HG03432 (cell line): ENCODE data around the gene CCND1.

ENCODE experiments used
- ATAC-seq: cut with Tn5 transposase; IDR thresholded peaks from one replicate; pipeline ENCODE4 v1.9.1; 2021; ENCODE audit warnings: mild to moderate bottlenecking, moderate library complexity; ENCODE audit not compliant: unreplicated experiment

CCND1 gene

DNA sequence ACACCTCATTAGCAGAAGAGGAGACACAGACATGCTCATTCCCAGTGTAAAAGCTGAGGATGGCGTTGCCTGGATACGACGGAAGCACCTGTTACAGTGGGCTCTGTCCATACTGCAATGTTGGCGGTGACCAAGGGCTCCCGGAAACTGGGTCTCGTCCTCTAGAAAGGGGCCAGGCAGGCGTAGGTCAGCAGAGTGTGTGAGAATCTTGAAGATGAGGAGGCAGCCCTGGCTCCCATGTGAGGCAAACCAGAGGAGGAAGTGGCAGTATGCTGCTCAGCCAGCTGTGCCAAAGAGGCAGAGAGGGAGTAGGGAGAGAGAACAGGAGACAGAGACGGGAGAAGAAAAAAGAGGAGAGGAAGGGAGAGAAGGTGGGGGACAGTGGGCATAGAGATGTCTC is 23.9 kb downstream of the CCND1 start:
- no peak for ATAC-seq

DNA sequence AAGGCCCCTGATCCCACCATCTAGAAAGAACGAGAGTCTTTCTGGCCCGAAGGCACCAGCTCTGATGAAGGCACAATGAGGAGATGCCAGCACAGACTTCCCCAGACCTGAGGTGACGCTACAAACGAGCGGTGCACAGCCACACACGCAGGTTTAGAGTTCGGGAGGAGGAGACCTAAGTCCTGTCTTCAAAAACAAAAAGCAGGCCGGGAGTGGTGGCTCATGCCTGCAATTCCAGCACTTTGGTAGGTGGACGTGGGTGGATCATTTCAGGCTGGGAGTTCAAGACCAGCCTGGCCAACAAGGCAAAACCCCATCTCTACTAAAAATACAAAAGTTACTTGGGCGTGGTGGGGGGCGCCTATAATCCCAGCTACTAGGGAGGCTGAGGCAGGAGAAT is 24.7 kb downstream of the CCND1 start:
- no peak for ATAC-seq

DNA sequence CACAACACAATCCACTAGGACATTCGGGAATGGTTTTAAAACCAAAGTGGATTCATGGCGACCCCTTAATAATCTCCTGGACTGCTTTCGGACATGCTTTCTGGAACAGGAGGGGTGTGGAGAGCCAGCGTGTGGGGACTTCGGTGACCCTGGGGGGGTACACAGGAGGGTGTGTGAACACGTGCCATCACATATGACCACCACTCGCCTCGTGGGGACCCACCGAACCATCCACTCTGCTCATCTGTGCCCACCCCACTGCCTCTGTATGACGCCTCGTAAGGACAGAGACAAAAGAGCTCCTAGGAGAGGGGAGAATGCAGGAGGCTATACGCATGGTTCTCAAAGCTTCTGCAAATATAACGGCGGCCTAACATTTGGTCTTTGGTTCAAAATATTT is 25.3 kb downstream of the CCND1 start:
- ATAC-seq = no peak

- no peak for ATAC-seq
These were observed 26.0 kb downstream of the CCND1 start for GRCh38 chr11:69666752-69667536.

DNA sequence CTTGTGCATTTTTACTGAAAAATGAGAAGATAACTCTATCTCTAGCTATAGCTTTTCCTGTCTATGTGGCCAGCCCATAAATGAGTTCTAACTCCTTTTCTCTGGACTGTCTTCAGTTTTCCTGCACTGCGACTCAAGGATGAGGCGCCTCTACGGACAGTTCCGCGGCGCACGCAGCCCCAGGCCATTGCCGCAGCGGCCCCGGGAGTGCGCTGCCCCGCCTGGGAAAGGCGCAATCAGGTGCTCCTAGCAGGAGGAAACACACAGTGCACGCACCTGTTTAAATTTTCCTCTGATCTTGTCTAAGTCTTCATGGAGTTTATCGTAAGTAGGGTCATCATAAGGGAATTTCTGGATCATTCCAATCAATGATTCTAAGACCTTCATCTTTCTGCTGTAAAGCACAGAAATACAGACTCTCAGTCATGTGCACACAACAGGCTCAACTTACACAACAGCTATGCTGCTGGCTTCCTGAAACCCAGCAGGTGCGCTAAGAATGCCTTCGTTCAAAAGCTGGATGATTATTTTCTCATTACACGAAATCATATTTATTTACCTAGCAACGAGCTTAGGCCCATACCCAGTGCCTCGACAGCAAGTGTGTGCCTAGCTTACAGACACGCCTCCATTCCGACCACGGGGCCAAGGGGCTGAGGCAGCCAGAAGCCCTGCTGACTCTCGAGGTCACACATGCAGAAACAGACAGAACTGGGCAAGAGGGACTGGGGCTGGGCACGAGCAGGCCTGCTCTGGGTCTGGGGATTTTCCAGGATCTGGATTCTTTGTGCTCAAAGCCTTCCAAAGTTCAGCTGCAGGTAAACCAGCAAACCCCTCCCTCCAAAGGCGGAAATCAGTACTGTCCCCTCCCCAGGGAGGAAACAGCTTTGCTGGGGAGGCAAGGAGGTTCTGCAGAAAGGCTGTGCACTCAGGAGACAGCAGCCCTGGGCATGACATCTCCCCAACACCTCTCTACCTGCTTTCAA is 27.0 kb downstream of the CCND1 start:
- no peak for ATAC-seq

- ATAC-seq = no peak
These were observed 28.5 kb downstream of the CCND1 start for GRCh38 chr11:69669486-69669885.

GRCh38 chr11:69670158-69670845 is 29.3 kb downstream of the CCND1 start:
- no peak for ATAC-seq

DNA sequence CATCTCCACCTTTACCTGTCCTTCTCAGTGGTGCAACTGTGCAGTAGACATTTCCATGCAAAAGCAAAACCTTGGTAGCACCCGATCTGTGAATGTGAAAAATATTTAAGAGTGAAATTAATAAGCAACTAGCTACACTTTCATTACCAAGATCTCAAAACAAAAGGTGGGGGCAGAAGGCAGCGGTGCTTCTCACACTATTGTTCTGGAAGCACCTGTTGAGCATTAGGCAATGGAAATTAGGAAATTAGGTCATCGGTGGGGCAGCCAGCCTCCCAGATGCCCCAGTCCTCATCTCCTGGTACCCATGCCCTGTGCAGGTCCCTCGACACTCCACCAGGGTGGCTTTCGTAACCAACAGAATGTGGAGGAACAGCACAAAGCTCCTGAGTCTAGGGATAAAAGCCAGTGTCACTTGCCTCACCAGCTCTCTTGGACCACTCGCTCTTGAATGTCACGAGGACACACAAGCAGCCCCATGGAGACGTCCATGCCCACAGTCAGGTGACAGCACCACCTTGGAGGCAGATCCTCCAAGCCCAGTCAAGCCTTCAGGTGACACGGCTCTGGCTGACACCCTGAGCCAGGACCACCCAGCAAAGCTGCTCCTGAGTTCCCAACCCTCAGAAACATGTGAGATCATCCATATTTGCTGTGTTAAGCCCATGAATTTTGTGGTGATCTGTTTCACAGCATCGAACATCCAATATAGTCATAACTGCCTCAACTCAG is 30.9 kb downstream of the CCND1 start:
- no peak for ATAC-seq

GRCh38 chr11:69674267-69674885 is 33.4 kb downstream of the CCND1 start:
- no peak for ATAC-seq

DNA sequence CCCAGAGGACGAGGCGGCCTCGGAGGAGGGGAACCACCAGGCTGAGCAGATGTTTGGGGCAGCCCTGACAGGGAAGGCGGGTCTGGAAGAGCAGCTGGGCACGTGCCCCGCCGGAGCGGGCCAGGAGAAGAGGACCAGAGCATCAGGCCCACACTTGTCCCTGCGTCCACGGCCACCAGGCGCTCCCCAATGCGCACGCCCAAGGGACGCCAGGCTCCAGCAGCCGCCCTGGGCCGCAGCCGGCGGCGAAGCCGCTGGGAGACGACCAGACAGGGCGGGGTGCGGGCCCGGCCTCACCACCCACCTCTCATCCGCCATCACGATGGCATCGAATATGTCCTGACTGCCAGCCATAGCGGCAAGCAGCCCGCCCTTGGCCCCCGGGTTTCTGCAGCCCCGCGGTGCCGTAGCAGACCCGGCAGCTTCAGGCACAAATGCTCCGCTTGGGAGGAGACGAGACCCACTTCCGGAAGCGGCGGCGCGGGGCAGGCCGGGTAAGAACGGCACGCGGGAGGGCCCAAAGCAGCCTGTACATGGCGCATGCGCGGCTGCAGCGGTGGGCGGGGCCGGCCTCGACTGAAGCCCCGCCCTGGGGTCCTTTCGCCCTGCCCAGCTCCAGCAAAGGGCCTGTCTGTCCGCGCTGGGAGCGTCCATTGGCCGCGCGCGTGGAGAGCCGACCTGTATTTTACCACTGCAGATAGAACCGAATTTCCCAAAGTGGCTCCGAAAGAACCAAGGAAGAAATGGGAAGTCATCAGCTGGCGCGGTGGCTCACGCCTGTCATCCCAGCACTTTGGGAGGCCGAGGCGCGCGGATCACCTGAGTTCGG is 34.1 kb downstream of the CCND1 start, which contains the start of gene LTO1:
TSS of gene LTO1 (minus strand) at position 468 of the 829 bp plus-strand sequence. CDS start at position 354, 114 bp downstream.
- peak; percentile 86 for ATAC-seq

DNA sequence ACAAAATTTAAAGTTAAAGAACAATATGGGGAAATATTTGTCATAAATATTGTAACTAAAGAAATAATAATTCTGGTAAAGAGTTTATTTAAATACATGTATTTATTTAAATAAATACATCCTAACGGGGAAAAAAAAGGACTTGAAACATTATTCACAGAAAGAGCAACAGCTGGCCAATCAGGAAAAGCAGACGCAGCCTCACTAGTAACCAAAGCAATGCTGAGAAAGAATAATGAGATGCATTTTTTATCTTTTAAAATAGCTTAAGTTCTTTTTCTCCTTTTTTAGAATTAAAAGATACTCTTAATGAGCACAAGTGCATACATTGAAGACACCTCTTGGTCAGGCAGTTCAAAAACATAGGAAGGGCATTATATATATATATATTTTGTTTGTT is 36.8 kb downstream of the CCND1 start:
- no peak for ATAC-seq

- no peak for ATAC-seq
These were observed 39.7 kb downstream of the CCND1 start for GRCh38 chr11:69680688-69681087.

GRCh38 chr11:69682221-69682620 is 41.3 kb downstream of the CCND1 start:
- ATAC-seq = no peak

DNA sequence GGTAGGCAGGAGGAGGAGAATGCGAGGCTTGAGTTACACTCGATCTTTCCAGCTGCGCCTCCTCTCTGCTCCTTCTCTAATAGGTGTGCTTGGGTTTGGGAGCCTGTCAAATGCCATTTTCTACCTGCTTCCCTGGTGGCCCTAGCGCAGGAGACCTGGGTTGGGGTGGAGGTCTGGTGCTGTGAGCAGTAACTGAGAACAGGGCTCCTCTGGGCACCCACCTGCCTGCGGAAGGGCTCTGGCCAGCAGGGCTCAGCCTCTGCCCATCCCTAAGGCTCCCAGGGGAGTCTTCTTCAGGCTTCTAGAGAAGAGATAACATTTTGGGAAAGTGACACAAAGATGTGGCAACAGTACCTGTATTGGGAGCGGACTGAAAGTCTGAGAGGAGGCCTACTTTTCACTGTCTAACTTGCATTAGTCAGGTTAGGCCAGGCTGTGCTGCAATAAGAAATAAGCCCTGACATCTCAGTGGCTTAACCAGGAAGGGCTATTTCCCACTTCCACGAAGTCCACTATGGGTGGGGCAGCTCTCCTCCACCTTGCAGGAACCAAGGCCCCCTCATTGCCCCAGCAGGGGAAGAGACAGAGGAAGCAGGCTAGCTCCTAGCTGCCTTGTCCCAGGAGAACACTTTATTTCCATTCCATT is 41.8 kb downstream of the CCND1 start:
- no peak for ATAC-seq

DNA sequence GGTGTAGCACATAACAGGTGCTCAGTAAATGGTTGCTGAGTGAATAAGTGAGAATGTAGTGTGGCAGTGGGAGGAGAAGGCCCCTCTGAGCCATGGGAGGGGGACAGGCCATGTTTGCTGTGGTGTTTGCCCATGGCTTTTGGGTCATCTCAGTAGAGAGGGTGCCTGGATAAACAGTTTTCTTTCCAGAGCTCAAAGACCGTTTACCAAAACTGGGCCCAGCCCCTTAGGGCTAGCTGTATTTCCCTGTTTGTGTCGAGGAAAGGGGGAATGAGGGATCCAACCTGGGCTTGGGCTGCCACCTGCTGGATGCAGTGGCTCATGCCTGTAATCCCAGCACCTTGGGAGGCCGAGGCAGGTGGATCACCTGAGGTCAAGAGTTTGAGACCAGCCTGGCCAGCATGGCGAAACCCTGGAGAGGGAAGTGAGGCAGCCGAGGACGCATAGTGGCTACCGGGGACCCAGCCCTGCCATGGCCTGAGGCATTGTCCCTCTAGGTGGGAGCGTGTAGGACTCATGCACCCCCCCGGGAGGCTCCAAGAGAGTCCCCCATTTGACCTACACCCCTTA is 42.9 kb downstream of the CCND1 start:
- no peak for ATAC-seq

DNA sequence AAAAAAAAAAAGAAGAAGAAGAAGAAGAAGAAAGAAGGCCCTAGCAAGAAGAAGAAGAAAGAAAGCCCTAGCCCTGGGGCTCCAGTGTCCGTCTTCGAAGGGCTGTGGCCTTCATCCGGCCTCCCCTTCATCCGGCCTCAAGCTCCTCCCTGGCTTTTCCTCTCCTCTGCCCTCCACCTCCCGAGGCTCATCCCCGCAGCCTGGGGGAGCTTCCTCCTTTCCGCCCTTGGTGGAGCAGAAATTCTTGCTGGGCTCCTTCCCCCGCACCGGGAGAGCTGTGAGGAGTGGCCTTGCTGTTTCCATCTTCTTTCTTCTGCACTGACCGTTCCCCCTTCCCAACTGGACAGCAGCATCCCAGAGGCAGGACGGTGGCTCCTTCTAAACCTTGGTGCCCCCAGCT is 43.7 kb downstream of the CCND1 start:
- ATAC-seq = no peak

- no peak for ATAC-seq
These were observed 44.4 kb downstream of the CCND1 start for GRCh38 chr11:69685348-69685747.

GRCh38 chr11:69686452-69686851 is 45.5 kb downstream of the CCND1 start:
- ATAC-seq = no peak
